BLaER1 (cell line): Measurements from ENCODE around the gene VWC2L.

ENCODE experiments used
- H3K27ac ChIP-seq: shearing (Covaris generic); formaldehyde crosslinking; 2 replicates; pipeline ENCODE4 v1.8.1; 2022
- H3K27me3 ChIP-seq: shearing (Covaris generic); formaldehyde crosslinking; 2 replicates; pipeline ENCODE4 v1.8.1; 2022
- H3K36me3 ChIP-seq: shearing (Covaris generic); formaldehyde crosslinking; 2 replicates; pipeline ENCODE4 v1.8.1; 2022
- H3K4me1 ChIP-seq: shearing (Covaris generic); formaldehyde crosslinking; 2 replicates; pipeline ENCODE4 v1.8.1; 2022
- H3K4me2 ChIP-seq: shearing (Covaris generic); formaldehyde crosslinking; 2 replicates; pipeline ENCODE4 v1.8.1; 2022
- H3K4me3 ChIP-seq: shearing (Covaris generic); formaldehyde crosslinking; 2 replicates; pipeline ENCODE4 v1.8.1; 2022
- H3K9ac ChIP-seq: shearing (Covaris generic); formaldehyde crosslinking; 2 replicates; pipeline ENCODE4 v1.8.1; 2022
- H3K9me3 ChIP-seq: shearing (Covaris generic); formaldehyde crosslinking; 2 replicates; pipeline ENCODE4 v1.8.1; 2022
- H4K20me1 ChIP-seq: shearing (Covaris generic); formaldehyde crosslinking; 2 replicates; pipeline ENCODE4 v1.8.1; 2022
- Cebpa-rat ChIP-seq: shearing (Covaris generic); IDR thresholded peaks from 2 replicates; pipeline ENCODE4 v1.8.1; 2022

Gene VWC2L

GRCh38 chr2:214410918-214411554, at the start of gene VWC2L:
Gene VWC2L (plus strand): TSS chr2:214411054. CDS start chr2:214414194, 3,140 bp downstream.
- H3K9ac ChIP-seq: no peak within 1 kb of the TSS
- no peaks in the 10 kb centered on the region for H4K20me1 ChIP-seq
- H3K4me1 ChIP-seq: no peaks in the 10 kb centered on the region
- no peaks in the 10 kb centered on the region for H3K27me3 ChIP-seq
- no peak within 1 kb of the TSS for H3K4me2 ChIP-seq
- H3K27ac ChIP-seq: no peak within 1 kb of the TSS
- no peak for TF ChIP-seq Cebpa-rat
- H3K4me3 ChIP-seq: no peak within 1 kb of the TSS
- no peaks in the 10 kb centered on the region for H3K9me3 ChIP-seq
- no peaks in the 10 kb centered on the region for H3K36me3 ChIP-seq

- Histone ChIP-seq H3K36me3 (no peaks in the 10 kb centered on the region), H3K4me3 (no peak overlapping the region), H3K9ac (no peak overlapping the region), H3K9me3 (no peaks in the 10 kb centered on the region), H3K27ac (no peak overlapping the region), H3K27me3 (no peaks in the 10 kb centered on the region), H3K4me1 (no peaks in the 10 kb centered on the region), H3K4me2 (no peak overlapping the region), H4K20me1 (no peaks in the 10 kb centered on the region)
- no peak; the same call in 1 of the 2 replicates for TF ChIP-seq Cebpa-rat
Observed at GRCh38 chr2:214361116-214361515, 49.7 kb upstream of the VWC2L start.

GRCh38 chr2:214365549-214365948, 45.3 kb upstream of the VWC2L start:
- H3K9ac ChIP-seq: no peak overlapping the region
- H3K4me1 ChIP-seq: no peaks in the 10 kb centered on the region
- H3K36me3 ChIP-seq: no peaks in the 10 kb centered on the region
- no peak overlapping the region for H3K4me2 ChIP-seq
- no peaks in the 10 kb centered on the region for H3K27me3 ChIP-seq
- H3K4me3 ChIP-seq: no peak overlapping the region
- no peak for TF ChIP-seq Cebpa-rat
- H4K20me1 ChIP-seq: no peaks in the 10 kb centered on the region
- H3K27ac ChIP-seq: no peak overlapping the region
- no peaks in the 10 kb centered on the region for H3K9me3 ChIP-seq

- no peak for TF ChIP-seq Cebpa-rat
- Histone ChIP-seq H3K4me3 (no peak overlapping the region), H3K9ac (no peak overlapping the region), H3K4me2 (no peak overlapping the region), H4K20me1 (no peaks in the 10 kb centered on the region), H3K4me1 (no peaks in the 10 kb centered on the region), H3K27ac (no peak overlapping the region), H3K36me3 (no peaks in the 10 kb centered on the region), H3K27me3 (no peaks in the 10 kb centered on the region), H3K9me3 (no peaks in the 10 kb centered on the region)
Observed at GRCh38 chr2:214367171-214367570, 43.7 kb upstream of the VWC2L start.

- Histone ChIP-seq H3K4me1 (no peaks in the 10 kb centered on the region), H3K9me3 (no peaks in the 10 kb centered on the region), H3K27me3 (no peaks in the 10 kb centered on the region), H3K36me3 (no peaks in the 10 kb centered on the region), H3K4me3 (no peak overlapping the region), H3K9ac (no peak overlapping the region), H4K20me1 (no peaks in the 10 kb centered on the region), H3K27ac (no peak overlapping the region), H3K4me2 (no peak overlapping the region)
- TF ChIP-seq Cebpa-rat: no peak
Observed at GRCh38 chr2:214376618-214377285, 34.1 kb upstream of the VWC2L start.

- H4K20me1 ChIP-seq: no peaks in the 10 kb centered on the region
- no peak overlapping the region for H3K4me3 ChIP-seq
- no peak overlapping the region for H3K9ac ChIP-seq
- H3K27me3 ChIP-seq: no peaks in the 10 kb centered on the region
- no peaks in the 10 kb centered on the region for H3K9me3 ChIP-seq
- no peak overlapping the region for H3K27ac ChIP-seq
- no peaks in the 10 kb centered on the region for H3K4me1 ChIP-seq
- H3K36me3 ChIP-seq: no peaks in the 10 kb centered on the region
- no peak overlapping the region for H3K4me2 ChIP-seq
- TF ChIP-seq Cebpa-rat: no peak
Observed at GRCh38 chr2:214377286-214377624, 33.6 kb upstream of the VWC2L start.

GRCh38 chr2:214378455-214379103, 32.3 kb upstream of the VWC2L start:
- Histone ChIP-seq H3K4me2 (no peak overlapping the region), H3K9ac (no peak overlapping the region)
- no peak for TF ChIP-seq Cebpa-rat

GRCh38 chr2:214379227-214379626, 31.6 kb upstream of the VWC2L start:
- no peaks in the 10 kb centered on the region for H3K27me3 ChIP-seq
- no peak overlapping the region for H3K27ac ChIP-seq
- no peak for TF ChIP-seq Cebpa-rat
- no peaks in the 10 kb centered on the region for H3K4me1 ChIP-seq
- no peak overlapping the region for H3K4me3 ChIP-seq
- no peaks in the 10 kb centered on the region for H3K36me3 ChIP-seq
- no peak overlapping the region for H3K4me2 ChIP-seq
- H4K20me1 ChIP-seq: no peaks in the 10 kb centered on the region
- H3K9ac ChIP-seq: no peak overlapping the region
- H3K9me3 ChIP-seq: no peaks in the 10 kb centered on the region

More at GRCh38 chr2:214378455-214379103, 32.3 kb upstream of the VWC2L start:
- no peaks in the 10 kb centered on the region for H4K20me1 ChIP-seq
- no peaks in the 10 kb centered on the region for H3K9me3 ChIP-seq
- no peak overlapping the region for H3K4me3 ChIP-seq
- no peaks in the 10 kb centered on the region for H3K27me3 ChIP-seq
- H3K27ac ChIP-seq: no peak overlapping the region
- H3K4me1 ChIP-seq: no peaks in the 10 kb centered on the region
- H3K36me3 ChIP-seq: no peaks in the 10 kb centered on the region

GRCh38 chr2:214380681-214381080, 30.2 kb upstream of the VWC2L start:
- Histone ChIP-seq H3K4me3 (no peak overlapping the region), H3K27me3 (no peaks in the 10 kb centered on the region), H3K4me1 (no peaks in the 10 kb centered on the region), H3K9ac (no peak overlapping the region), H3K36me3 (no peaks in the 10 kb centered on the region), H3K4me2 (no peak overlapping the region), H4K20me1 (no peaks in the 10 kb centered on the region), H3K27ac (no peak overlapping the region), H3K9me3 (no peaks in the 10 kb centered on the region)
- no peak for TF ChIP-seq Cebpa-rat

- no peak overlapping the region for H3K4me3 ChIP-seq
- no peaks in the 10 kb centered on the region for H3K4me1 ChIP-seq
- no peak overlapping the region for H3K27ac ChIP-seq
- no peak for TF ChIP-seq Cebpa-rat
- no peaks in the 10 kb centered on the region for H3K36me3 ChIP-seq
- no peaks in the 10 kb centered on the region for H3K27me3 ChIP-seq
- no peak overlapping the region for H3K9ac ChIP-seq
- H3K9me3 ChIP-seq: no peaks in the 10 kb centered on the region
- no peak overlapping the region for H3K4me2 ChIP-seq
- H4K20me1 ChIP-seq: no peaks in the 10 kb centered on the region
Observed at GRCh38 chr2:214382229-214382628, 28.6 kb upstream of the VWC2L start.
